ENCODE results near the gene KLF7. TPM values are rescaled to one million over a fixed set of nuclear protein-coding genes. Genes with fewer than 3 reads are reported as not detected.
"Not testable (repeated sequence)": the region's sequence is repeated elsewhere in the genome, so short reads cannot be mapped to it uniquely, and the experiment has no call there.

Gene KLF7
- total RNA-seq, 1 experiment from 2014 or later = 17.1 TPM

DNA sequence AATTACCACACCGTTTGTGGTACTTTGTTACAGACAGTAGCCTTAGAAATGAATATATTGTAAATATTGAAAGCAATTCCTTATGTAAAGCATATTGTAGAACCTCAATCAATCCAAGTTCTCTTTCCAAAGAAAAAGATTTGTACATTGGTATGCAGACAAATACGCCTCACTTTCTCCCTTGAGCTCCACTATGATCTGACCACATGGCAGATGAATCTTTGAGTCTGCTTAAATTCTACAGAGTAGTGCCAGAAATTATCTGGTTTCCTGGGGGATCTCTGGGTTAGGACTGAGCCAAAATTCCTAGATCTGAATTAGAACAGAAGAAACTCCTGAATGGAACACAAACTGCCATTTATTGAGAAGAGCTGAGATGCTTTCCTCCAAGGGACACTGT is 127.4 kb downstream of the KLF7 start:
- ChIA-PET POLR2A (no interaction called here), CTCF (no interaction called here)
- in situ Hi-C loops (cut with HindIII; ENCODE audit: low pct_unique_long_range_greater_than_20kb, low sequenced_read_pairs) = no loop called here
- TF ChIP-seq, protein P1, sequence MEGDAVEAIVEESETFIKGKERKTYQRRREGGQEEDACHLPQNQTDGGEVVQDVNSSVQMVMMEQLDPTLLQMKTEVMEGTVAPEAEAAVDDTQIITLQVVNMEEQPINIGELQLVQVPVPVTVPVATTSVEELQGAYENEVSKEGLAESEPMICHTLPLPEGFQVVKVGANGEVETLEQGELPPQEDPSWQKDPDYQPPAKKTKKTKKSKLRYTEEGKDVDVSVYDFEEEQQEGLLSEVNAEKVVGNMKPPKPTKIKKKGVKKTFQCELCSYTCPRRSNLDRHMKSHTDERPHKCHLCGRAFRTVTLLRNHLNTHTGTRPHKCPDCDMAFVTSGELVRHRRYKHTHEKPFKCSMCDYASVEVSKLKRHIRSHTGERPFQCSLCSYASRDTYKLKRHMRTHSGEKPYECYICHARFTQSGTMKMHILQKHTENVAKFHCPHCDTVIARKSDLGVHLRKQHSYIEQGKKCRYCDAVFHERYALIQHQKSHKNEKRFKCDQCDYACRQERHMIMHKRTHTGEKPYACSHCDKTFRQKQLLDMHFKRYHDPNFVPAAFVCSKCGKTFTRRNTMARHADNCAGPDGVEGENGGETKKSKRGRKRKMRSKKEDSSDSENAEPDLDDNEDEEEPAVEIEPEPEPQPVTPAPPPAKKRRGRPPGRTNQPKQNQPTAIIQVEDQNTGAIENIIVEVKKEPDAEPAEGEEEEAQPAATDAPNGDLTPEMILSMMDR (IDR thresholded peaks at IDR 0.05) = no peak
- TF ChIP-seq SIN3A (IDR thresholded peaks at IDR 0.05; ENCODE audit: borderline replicate concordance, insufficient read depth, low read depth, low read length) (no peak), TCF7L2 (IDR thresholded peaks at IDR 0.05; ENCODE audit: low read depth, low read length) (no peak), REST (IDR thresholded peaks at IDR 0.05; ENCODE audit: insufficient read depth in 1 of 2, low read depth in 2 of 2, low read length in 1 of 2) (no peak), POLR2AphosphoS5 (IDR thresholded peaks at IDR 0.05; ENCODE audit: low read depth, low read length) (no peak)
- H3K4me1 ChIP-seq (ENCODE audit: control insufficient read depth, insufficient read depth, low read length) = no peaks in the 10 kb centered on the region
- no TSS peak for BruUV-seq (replicated peaks)
- ATAC-seq (no peak), DNase-seq (ENCODE audit: low read depth, low spot score) (no peak)
- H3K36me3 ChIP-seq (ENCODE audit: control insufficient read depth, insufficient read depth, low read length) = no peaks in the 10 kb centered on the region
- H3K9me3 ChIP-seq (ENCODE audit: control insufficient read depth, insufficient read depth, low read depth, low read length) = peaks cover 4% of the 10 kb centered on the region; the same call in 1 of the 2 replicates
- no peak overlapping the region for H3K4me3 ChIP-seq (ENCODE audit: low read depth in 2 of 2, low read length in 2 of 2)
- intact Hi-C loops (cut with micrococcal nuclease; ENCODE audit: unreplicated experiment) = no loop called here
- H3K27me3 ChIP-seq (ENCODE audit: control insufficient read depth, insufficient read depth, low read length) = no peaks in the 10 kb centered on the region
- no peak overlapping the region for H3K27ac ChIP-seq (ENCODE audit: low read length)

- Histone ChIP-seq H3K9me3 (ENCODE audit: control insufficient read depth, insufficient read depth, low read depth, low read length) (peaks cover 4% of the 10 kb centered on the region; the same call in 1 of the 2 replicates), H3K4me3 (ENCODE audit: low read depth in 2 of 2, low read length in 2 of 2) (no peak overlapping the region), H3K27ac (ENCODE audit: low read length) (no peak overlapping the region), H3K36me3 (ENCODE audit: control insufficient read depth, insufficient read depth, low read length) (no peaks in the 10 kb centered on the region), H3K4me1 (ENCODE audit: control insufficient read depth, insufficient read depth, low read length) (no peaks in the 10 kb centered on the region), H3K27me3 (ENCODE audit: control insufficient read depth, insufficient read depth, low read length) (no peaks in the 10 kb centered on the region)
- TF ChIP-seq REST (IDR thresholded peaks at IDR 0.05; ENCODE audit: insufficient read depth in 1 of 2, low read depth in 2 of 2, low read length in 1 of 2) = no peak
- TF ChIP-seq, protein P1 (IDR thresholded peaks at IDR 0.05) = no peak
- no peak for TF ChIP-seq TCF7L2 (IDR thresholded peaks at IDR 0.05; ENCODE audit: low read depth, low read length)
- TF ChIP-seq POLR2AphosphoS5 (IDR thresholded peaks at IDR 0.05; ENCODE audit: low read depth, low read length) = no peak
- no peak for TF ChIP-seq SIN3A (IDR thresholded peaks at IDR 0.05; ENCODE audit: borderline replicate concordance, insufficient read depth, low read depth, low read length)
- ATAC-seq = no peak
- POLR2A ChIA-PET = no interaction called here
- CTCF ChIA-PET = no interaction called here
- DNase-seq (ENCODE audit: low read depth, low spot score) = no peak
- no TSS peak for BruUV-seq (replicated peaks)
- in situ Hi-C loops (cut with HindIII; ENCODE audit: low pct_unique_long_range_greater_than_20kb, low sequenced_read_pairs) (no loop called here), intact Hi-C loops (cut with micrococcal nuclease; ENCODE audit: unreplicated experiment) (no loop called here)
Observed at GRCh38 chr2:207037896-207038295, 127.9 kb downstream of the KLF7 start.

GRCh38 chr2:207037023-207037422 is 128.7 kb downstream of the KLF7 start:
- CTCF ChIA-PET; POLR2A ChIA-PET; H3K4me1 ChIP-seq (ENCODE audit: control insufficient read depth, insufficient read depth, low read length); H3K27ac ChIP-seq (ENCODE audit: low read length); H3K4me3 ChIP-seq (ENCODE audit: low read depth in 2 of 2, low read length in 2 of 2); H3K9me3 ChIP-seq (ENCODE audit: control insufficient read depth, insufficient read depth, low read depth, low read length); ATAC-seq; intact Hi-C loops (cut with micrococcal nuclease; ENCODE audit: unreplicated experiment); H3K36me3 ChIP-seq (ENCODE audit: control insufficient read depth, insufficient read depth, low read length); in situ Hi-C loops (cut with HindIII; ENCODE audit: low pct_unique_long_range_greater_than_20kb, low sequenced_read_pairs); H3K27me3 ChIP-seq (ENCODE audit: control insufficient read depth, insufficient read depth, low read length); BruUV-seq (replicated peaks); DNase-seq (ENCODE audit: low read depth, low spot score): not testable (repeated sequence)
